ENCODE measurements around the gene DNAJC30.
"Not testable (repeated sequence)": the region's sequence is repeated elsewhere in the genome, so short reads cannot be mapped to it uniquely, and the experiment has no call there.

Gene DNAJC30

GRCh38 chr7:73683788-73684693 lies 788 bp upstream of the DNAJC30 start:
- Mint-ChIP-seq H3K27me3 (no peaks in the 10 kb centered on the region), H3K9me3 (no peaks in the 10 kb centered on the region), H3K36me3 (peaks cover 24 to 35% of the 10 kb centered on the region in 2 donors), H3K4me3 (peak overlapping the region; percentile 96 to 98), H3K27ac (peak overlapping the region; percentile 99), H3K4me1 (peaks cover 24 to 53% of the 10 kb centered on the region in 2 donors)
- DNase-seq (no peak), ATAC-seq (replicated peaks) (peak; percentile 6 to 12)

- no peaks in the 10 kb centered on the region for H3K27me3 Mint-ChIP-seq
- peak overlapping the region; percentile 99 for H3K27ac Mint-ChIP-seq
- DNase-seq: no peak
- H3K4me1 Mint-ChIP-seq: peaks cover 22 to 46% of the 10 kb centered on the region in 2 donors
- H3K4me3 Mint-ChIP-seq: peak overlapping the region; percentile 96 to 98
- ATAC-seq (replicated peaks): no peak
- H3K9me3 Mint-ChIP-seq: no peaks in the 10 kb centered on the region
- peaks cover 22 to 37% of the 10 kb centered on the region in 2 donors for H3K36me3 Mint-ChIP-seq
Observed at GRCh38 chr7:73682745-73683055, 553 bp downstream of the DNAJC30 start.

GRCh38 chr7:73681031-73681430 lies 2.2 kb downstream of the DNAJC30 start:
- ATAC-seq (replicated peaks) (no peak), DNase-seq (no peak)
- H3K4me3 Mint-ChIP-seq: peak overlapping the region; percentile 53 to 98
- peaks cover 16 to 34% of the 10 kb centered on the region in 2 donors for H3K36me3 Mint-ChIP-seq
- H3K27ac Mint-ChIP-seq: peak overlapping the region; percentile 42
- peaks cover 22 to 39% of the 10 kb centered on the region in 2 donors for H3K4me1 Mint-ChIP-seq
- no peaks in the 10 kb centered on the region for H3K27me3 Mint-ChIP-seq
- no peaks in the 10 kb centered on the region for H3K9me3 Mint-ChIP-seq

- ATAC-seq (replicated peaks) (no peak), DNase-seq (no peak)
- Mint-ChIP-seq H3K4me3 (no peak overlapping the region), H3K9me3 (no peaks in the 10 kb centered on the region), H3K36me3 (peaks cover 16 to 33% of the 10 kb centered on the region in 2 donors), H3K27me3 (no peaks in the 10 kb centered on the region), H3K27ac (peak overlapping the region; percentile 37), H3K4me1 (peaks cover 22 to 38% of the 10 kb centered on the region in 2 donors)
Observed at GRCh38 chr7:73680501-73680900, 2.8 kb downstream of the DNAJC30 start.

GRCh38 chr7:73679709-73680108 lies 3.5 kb downstream of the DNAJC30 start:
- peaks cover 16 to 33% of the 10 kb centered on the region in 2 donors for H3K36me3 Mint-ChIP-seq
- no peak overlapping the region for H3K4me3 Mint-ChIP-seq
- no peaks in the 10 kb centered on the region for H3K27me3 Mint-ChIP-seq
- H3K9me3 Mint-ChIP-seq: no peaks in the 10 kb centered on the region
- ATAC-seq (replicated peaks) (no peak), DNase-seq (no peak)
- H3K4me1 Mint-ChIP-seq: peaks cover 21 to 38% of the 10 kb centered on the region in 2 donors
- no peak overlapping the region for H3K27ac Mint-ChIP-seq

GRCh38 chr7:73678862-73679261 lies 4.4 kb downstream of the DNAJC30 start:
- Mint-ChIP-seq H3K9me3 (no peaks in the 10 kb centered on the region), H3K36me3 (peaks cover 16 to 31% of the 10 kb centered on the region in 2 donors), H3K27me3 (no peaks in the 10 kb centered on the region), H3K4me3 (no peak overlapping the region), H3K4me1 (peaks cover 19 to 35% of the 10 kb centered on the region in 2 donors), H3K27ac (no peak overlapping the region)
- no peak for ATAC-seq (replicated peaks)
- DNase-seq: no peak

- not testable (repeated sequence) for H3K27ac Mint-ChIP-seq; H3K27me3 Mint-ChIP-seq; H3K4me3 Mint-ChIP-seq; ATAC-seq (replicated peaks); DNase-seq; H3K9me3 Mint-ChIP-seq
- H3K36me3 Mint-ChIP-seq: peaks cover 12 to 23% of the 10 kb centered on the region in 2 donors
- peaks cover 8 to 15% of the 10 kb centered on the region in 2 donors for H3K4me1 Mint-ChIP-seq
Observed at GRCh38 chr7:73676062-73676461, 7.2 kb downstream of the DNAJC30 start.

- H3K27me3 Mint-ChIP-seq: peaks cover 7 to 17% of the 10 kb centered on the region in 2 donors
- H3K9me3 Mint-ChIP-seq: no peaks in the 10 kb centered on the region
- H3K27ac Mint-ChIP-seq: no peak overlapping the region
Observed at GRCh38 chr7:73674468-73675124, 8.7 kb downstream of the DNAJC30 start.

GRCh38 chr7:73671857-73672445 lies 11.3 kb downstream of the DNAJC30 start:
- H3K27me3 Mint-ChIP-seq: peaks cover 17 to 31% of the 10 kb centered on the region in 2 donors

More at GRCh38 chr7:73674468-73675124, 8.7 kb downstream of the DNAJC30 start:
- H3K4me3 Mint-ChIP-seq: no peak overlapping the region
- no peak for DNase-seq
- peaks cover 7 to 17% of the 10 kb centered on the region in 2 donors for H3K36me3 Mint-ChIP-seq
- no peak for ATAC-seq (replicated peaks)
- H3K4me1 Mint-ChIP-seq: peaks cover 4 to 5% of the 10 kb centered on the region in 2 donors

GRCh38 chr7:73671322-73671661 lies 12.0 kb downstream of the DNAJC30 start:
- ATAC-seq (replicated peaks) (no peak), DNase-seq (no peak)
- Mint-ChIP-seq H3K36me3 (peaks cover 0 to 1% of the 10 kb centered on the region in 2 donors), H3K27me3 (peaks cover 17 to 33% of the 10 kb centered on the region in 2 donors), H3K4me3 (no peak overlapping the region), H3K9me3 (no peaks in the 10 kb centered on the region), H3K4me1 (peaks cover 9 to 13% of the 10 kb centered on the region in 2 donors), H3K27ac (no peak overlapping the region)

More at GRCh38 chr7:73671857-73672445, 11.3 kb downstream of the DNAJC30 start:
- Mint-ChIP-seq H3K4me1 (peaks cover 9 to 13% of the 10 kb centered on the region in 2 donors), H3K9me3 (no peaks in the 10 kb centered on the region), H3K27ac (peak overlapping the region; percentile 42), H3K4me3 (no peak overlapping the region), H3K36me3 (peaks cover 1% of the 10 kb centered on the region in 2 donors)
- no peak for DNase-seq
- no peak for ATAC-seq (replicated peaks)

GRCh38 chr7:73669858-73670385 lies 13.3 kb downstream of the DNAJC30 start:
- Mint-ChIP-seq H3K36me3 (peaks cover 0 to 1% of the 10 kb centered on the region in 2 donors), H3K27ac (no peak overlapping the region), H3K4me1 (peaks cover 14 to 18% of the 10 kb centered on the region in 2 donors), H3K27me3 (peaks cover 29 to 44% of the 10 kb centered on the region in 2 donors), H3K9me3 (no peaks in the 10 kb centered on the region), H3K4me3 (no peak overlapping the region)
- DNase-seq (no peak), ATAC-seq (replicated peaks) (no peak)

- Mint-ChIP-seq H3K27me3 (peaks cover 34 to 50% of the 10 kb centered on the region in 2 donors), H3K27ac (no peak overlapping the region), H3K36me3 (peaks cover 0 to 1% of the 10 kb centered on the region in 2 donors), H3K4me3 (no peak overlapping the region), H3K4me1 (peaks cover 14 to 20% of the 10 kb centered on the region in 2 donors), H3K9me3 (no peaks in the 10 kb centered on the region)
- ATAC-seq (replicated peaks) (no peak), DNase-seq (no peak)
Observed at GRCh38 chr7:73669288-73669701, 14.0 kb downstream of the DNAJC30 start.

- Mint-ChIP-seq H3K36me3 (peaks cover 0 to 1% of the 10 kb centered on the region in 2 donors), H3K27ac (no peak overlapping the region), H3K4me1 (peaks cover 14 to 24% of the 10 kb centered on the region in 2 donors), H3K27me3 (peaks cover 38 to 54% of the 10 kb centered on the region in 2 donors), H3K9me3 (no peaks in the 10 kb centered on the region), H3K4me3 (peak overlapping the region; percentile 25 to 63)
- no peak for ATAC-seq (replicated peaks)
- DNase-seq: no peak
Observed at GRCh38 chr7:73668886-73669230, 14.4 kb downstream of the DNAJC30 start.
